ENCODE measurements around the gene PPAT.

GRCh38 chr4:56414135-56414670, 21.2 kb downstream of the PPAT start:
- TF ChIP-seq CTCF (conservative IDR thresholded peaks at IDR 0.05; ENCODE audit: low read depth in 2 of 2) (no peak), EZH2 (IDR thresholded peaks at IDR 0.05; ENCODE audit: low read depth, unreplicated experiment) (no peak), ZNF331 (CRISPR knock-in tag; IDR thresholded peaks at IDR 0.05; ENCODE audit: low read depth) (no peak), CREB1 (CRISPR knock-in tag; IDR thresholded peaks at IDR 0.05; ENCODE audit: low read depth) (no peak), EZH2phosphoT487 (IDR thresholded peaks at IDR 0.05; ENCODE audit: unreplicated experiment) (no peak), POLR2AphosphoS5 (IDR thresholded peaks at IDR 0.05; ENCODE audit: low read depth) (no peak), REST (IDR thresholded peaks at IDR 0.05; ENCODE audit: unreplicated experiment) (no peak), ZNF114 (CRISPR knock-in tag; IDR thresholded peaks at IDR 0.05) (no peak)

All from GM23338 (cell line).